Mesenteric fat pad (tissue), 1 donor: Measurements from ENCODE around the gene SPATA31E1. TPM values are rescaled to one million over a fixed set of nuclear protein-coding genes. Genes with fewer than 3 reads are reported as not detected.
"Not testable (repeated sequence)": the region's sequence is repeated elsewhere in the genome, so short reads cannot be mapped to it uniquely, and the experiment has no call there.

Experiments
- DNase-seq: peaks from one replicate; pipeline ENCODE4 v3.0.0-alpha.2; 2020; ENCODE audit warnings: low spot score
- total RNA-seq: library from RNA; stranded (reverse); fragmentation: NEBNext Ultra II Directional; extraction: Animal tissue kit (Norgen Biotek cat#: 25700); gene quantifications from one replicate; pipeline ENCODE4 v1.2.1, GENCODE V29; 2021
- donor health status: DM: yes; HTN: yes; CAD: no.

The SPATA31E1 gene
- total RNA-seq, 1 donor from 2014 or later = not detected

DNA sequence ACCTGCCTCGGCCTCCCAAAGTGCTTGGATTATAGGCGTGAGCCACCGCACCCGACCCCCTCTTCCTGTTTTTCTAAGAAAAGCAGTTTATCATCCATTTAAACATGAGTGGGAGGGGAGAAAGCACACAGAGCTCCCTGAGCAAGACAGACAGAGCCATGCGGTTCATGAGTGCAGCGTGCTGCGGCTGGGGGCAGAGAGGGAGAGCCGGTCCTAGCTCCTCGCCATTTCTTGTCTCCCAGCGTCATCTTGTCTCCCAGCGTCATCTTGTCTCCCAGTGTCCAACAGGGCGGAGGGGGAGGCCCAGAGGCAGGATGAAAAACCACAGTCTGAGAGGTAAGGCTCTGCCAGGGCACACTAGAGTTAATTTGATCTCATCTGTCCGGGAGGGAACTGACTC lies 36.3 kb downstream of the SPATA31E1 start:
- DNase-seq = not testable (repeated sequence)

DNA sequence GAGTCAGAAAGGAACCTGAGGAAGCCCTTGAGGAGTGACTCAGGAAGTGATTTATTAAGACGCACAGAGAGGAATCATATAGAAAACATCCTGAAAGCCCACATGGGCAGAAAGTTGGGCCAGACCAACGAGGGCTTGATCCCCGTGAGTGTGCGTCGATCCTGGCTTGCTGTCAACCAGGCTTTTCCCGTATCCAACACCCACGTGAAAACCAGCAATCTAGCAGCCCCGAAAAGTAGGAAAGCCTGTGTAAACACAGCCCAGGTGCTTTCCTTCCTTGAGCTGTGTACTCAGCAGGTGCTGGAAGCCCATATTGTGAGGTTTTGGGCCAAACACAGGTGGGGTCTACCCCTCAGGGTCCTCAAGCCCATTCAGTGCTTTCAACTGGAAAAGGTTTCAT lies 38.9 kb downstream of the SPATA31E1 start:
- DNase-seq = not testable (repeated sequence)

DNA sequence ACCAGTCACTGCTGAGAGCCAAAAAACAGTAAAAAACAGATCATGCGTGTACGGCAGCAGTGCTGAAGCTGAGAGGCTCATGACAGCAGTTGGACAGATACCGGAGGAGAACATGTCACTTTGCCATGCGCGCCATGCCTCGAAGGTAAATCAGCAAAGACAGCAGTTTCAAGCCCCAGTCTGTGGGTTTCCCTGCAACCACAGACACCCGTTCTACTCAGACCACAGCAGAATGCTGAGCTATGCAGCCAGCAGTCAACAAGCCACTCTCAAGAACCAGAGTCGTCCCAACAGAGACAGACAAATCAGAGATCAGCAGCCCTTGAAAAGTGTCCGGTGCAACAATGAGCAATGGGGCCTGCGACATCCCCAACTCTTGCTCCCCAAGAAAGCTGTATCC lies 40.3 kb downstream of the SPATA31E1 start:
- DNase-seq = not testable (repeated sequence)

DNA sequence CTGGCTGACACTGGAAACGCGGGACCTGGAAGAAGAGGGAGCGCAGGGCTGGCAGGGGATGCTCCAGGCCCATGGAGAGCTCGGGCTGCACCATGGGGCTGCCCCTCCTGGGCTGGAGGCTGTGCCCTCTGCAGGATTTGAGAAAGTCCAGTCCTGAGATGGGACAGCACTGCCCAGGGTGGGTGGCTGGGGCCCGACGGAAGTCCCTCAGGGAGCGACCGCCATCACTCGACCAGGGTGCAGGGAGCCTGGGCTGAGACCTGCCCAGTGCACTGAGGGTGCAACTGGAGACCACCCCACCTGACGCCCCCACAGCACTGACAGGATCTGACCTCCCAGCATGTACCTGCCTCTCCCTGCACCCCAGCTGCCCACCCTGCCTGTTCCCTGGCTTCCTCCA lies 42.2 kb downstream of the SPATA31E1 start:
- DNase-seq = not testable (repeated sequence)

DNA sequence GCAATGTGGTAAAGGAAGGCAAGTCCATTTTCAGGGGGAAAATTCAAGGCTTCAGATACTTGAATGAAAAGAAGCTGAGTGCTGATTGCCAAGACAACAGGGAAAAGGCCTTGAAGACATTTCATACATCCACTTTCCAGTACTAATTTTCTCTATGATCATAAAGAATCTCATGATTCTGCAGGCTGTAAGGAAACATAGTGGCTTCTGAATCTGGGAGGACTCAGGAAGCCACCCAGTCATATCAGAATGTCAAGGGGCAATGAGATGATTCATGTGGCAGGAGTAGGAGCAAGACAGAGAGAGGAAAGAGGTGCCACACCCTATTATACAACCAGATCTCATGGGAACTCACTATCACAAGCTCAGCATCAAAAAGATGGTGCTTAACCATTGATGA lies 46.5 kb downstream of the SPATA31E1 start:
- not testable (repeated sequence) for DNase-seq

DNA sequence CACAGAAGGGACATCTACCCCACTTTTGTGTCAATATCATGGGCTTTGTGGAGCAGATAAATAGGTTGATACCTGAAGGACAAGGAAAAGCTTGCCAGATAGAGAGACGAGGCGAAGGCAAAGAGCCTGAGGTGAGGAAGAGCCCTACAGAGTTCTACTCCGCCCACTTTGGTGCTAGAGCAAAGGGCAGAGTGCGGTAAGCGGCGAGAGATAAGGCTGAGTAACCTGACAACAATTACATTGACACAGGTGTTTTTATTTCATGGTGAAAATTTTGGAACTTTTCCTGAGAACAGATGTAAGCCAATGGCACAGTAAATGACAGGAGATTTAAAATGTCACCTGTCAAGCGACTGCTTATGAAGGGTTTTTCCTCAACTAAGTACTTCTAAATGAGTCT lies 51.8 kb downstream of the SPATA31E1 start:
- not testable (repeated sequence) for DNase-seq

DNA sequence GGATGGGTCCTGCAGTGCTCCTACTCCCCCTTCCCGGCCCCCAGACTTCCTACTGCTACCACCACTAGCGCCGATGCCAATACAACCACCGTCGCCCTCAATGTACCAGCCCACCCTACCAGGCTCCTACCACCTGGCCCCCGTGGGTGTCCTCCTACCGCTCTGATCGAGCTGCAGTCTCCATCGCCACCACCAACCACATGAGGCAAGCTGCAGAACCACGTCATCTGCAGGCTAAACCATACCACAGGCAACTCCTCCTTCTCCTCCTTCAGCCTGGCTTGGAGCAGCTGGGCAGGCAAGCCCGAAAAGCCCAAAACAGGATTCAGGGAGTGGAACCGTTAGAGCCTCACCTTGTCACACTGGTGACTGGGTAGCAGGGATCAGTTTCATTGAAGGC lies 54.7 kb downstream of the SPATA31E1 start:
- DNase-seq = not testable (repeated sequence)

DNA sequence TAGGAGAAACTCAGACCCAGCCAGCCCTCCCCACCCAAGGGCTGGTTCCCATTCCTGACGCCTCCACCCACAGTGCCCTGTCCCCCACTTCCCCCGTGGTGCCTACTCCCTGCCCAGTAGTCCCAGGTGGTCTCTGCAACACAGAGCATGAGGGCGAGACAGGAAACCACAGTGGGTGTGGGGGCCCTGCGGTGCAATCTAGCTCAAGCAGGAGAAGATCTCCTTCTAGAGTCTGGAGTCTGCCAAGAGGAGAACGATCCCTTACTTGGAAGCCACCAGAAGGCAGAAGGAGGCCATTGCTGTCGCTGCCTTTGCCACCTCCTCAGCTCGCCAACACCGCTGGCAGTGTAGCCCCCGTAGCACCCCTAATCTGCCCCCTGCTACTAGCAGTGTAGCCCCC lies 55.2 kb downstream of the SPATA31E1 start:
- not testable (repeated sequence) for DNase-seq

DNA sequence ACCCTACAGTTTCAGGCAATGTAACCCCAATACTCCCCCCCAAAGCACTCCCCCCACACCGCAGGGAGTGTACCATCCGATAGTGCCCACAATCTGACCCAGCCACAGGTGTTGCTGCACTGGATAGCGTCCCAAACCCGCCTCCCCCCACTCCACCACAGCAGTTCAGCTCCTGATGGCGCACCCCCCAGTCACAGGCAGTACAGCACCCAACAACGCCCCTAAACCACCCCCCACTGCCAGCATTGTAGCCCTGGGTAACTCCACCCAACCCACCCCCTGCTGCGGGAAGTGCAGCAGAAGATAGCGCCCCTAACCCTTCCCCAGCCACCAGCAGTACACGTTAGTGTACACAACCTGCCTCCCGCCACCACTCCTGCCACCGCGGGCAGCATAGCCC lies 55.7 kb downstream of the SPATA31E1 start:
- DNase-seq = not testable (repeated sequence)

Other genes with a start within 250 kb of the SPATA31E1 start
- 729 TPM for gene CTSL, start 156.8 kb upstream of the SPATA31E1 start, total RNA-seq
- gene SPATA31C1, start 35.1 kb downstream of the SPATA31E1 start, total RNA-seq = not detected
- gene CDK20, start 91.7 kb downstream of the SPATA31E1 start, total RNA-seq = 3.7 TPM